GM23248 (cell line): ENCODE measurements around the gene ARID5B.

Source experiments
- EZH2 ChIP-seq: fragments of 200-600 bp; sonication (generic); IDR thresholded peaks from 2 replicates; pipeline ENCODE4 v1.6.1; 2018; ENCODE audit warnings: antibody characterized with exemption, mild to moderate bottlenecking; ENCODE audit not compliant: insufficient read depth, poor library complexity, severe bottlenecking
- EZH2phosphoT487 ChIP-seq: fragments of 200-600 bp; sonication (generic); IDR thresholded peaks from 2 replicates; pipeline ENCODE4 v1.6.1; 2018; ENCODE audit warnings: antibody characterized with exemption, moderate library complexity, mild to moderate bottlenecking, low read depth; ENCODE audit not compliant: insufficient read depth

- TF ChIP-seq EZH2phosphoT487 = no peak
- TF ChIP-seq EZH2 = no peak
Observed at GRCh38 chr10:61973906-61974305, 72.4 kb downstream of the ARID5B start.
